H1 (cell line): ENCODE results near the gene LSM14B. TPM values are rescaled to one million over a fixed set of nuclear protein-coding genes. Genes with fewer than 3 reads are reported as not detected.
A peak's percentile ranks its signal among the peaks of the same experiment; 100 is the strongest.

Experiments used
- CTCF ChIA-PET: fragments of 300-600 bp; sonication (Branson Sonifier 250); formaldehyde crosslinking; loops from one replicate; lab custom pipeline; 2021; ENCODE audit not compliant: partially characterized antibody; lab: Charles Lee
- POLR2A ChIA-PET: fragments of 300-600 bp; sonication (Branson Sonifier 250); formaldehyde crosslinking; loops from one replicate; lab custom pipeline; 2021; ENCODE audit warnings: inconsistent platforms; ENCODE audit not compliant: partially characterized antibody; lab: Charles Lee
- DNase-seq, 2 experiments: peaks; one replicate each; pipeline versions ENCODE4 v3.0.0 to v3.0.0-alpha.2; 2010 to 2022; ENCODE audit warnings: low spot score in 2 of 2, low read depth in 1 of 2, mixed read lengths in 1 of 2
- FAIRE-seq: peaks from 2 replicates; lab custom pipeline; 2011; peaks lifted over from hg19 to GRCh38; lab: Jason Lieb, UNC
- H2AFZ ChIP-seq: 2 replicates; pipeline ENCODE4 v1.8.1; 2012; ENCODE audit warnings: low read length, inconsistent platforms
- H2AK5ac ChIP-seq: 2 replicates; pipeline ENCODE4 v1.6.1; 2013; ENCODE audit warnings: low read depth, low read length
- H2BK120ac ChIP-seq: replicated peaks from 2 replicates; pipeline ENCODE3; 2013; ENCODE audit warnings: low read depth, low read length, inconsistent platforms
- H2BK12ac ChIP-seq: 2 replicates; pipeline ENCODE4 v1.6.1; 2013; ENCODE audit warnings: low read depth, low read length
- H2BK15ac ChIP-seq: 2 replicates; pipeline ENCODE4 v1.6.1; 2013; ENCODE audit warnings: low read length
- H2BK20ac ChIP-seq: 2 replicates; pipeline ENCODE4 v1.6.1; 2013; ENCODE audit warnings: low read length
- H2BK5ac ChIP-seq: 2 replicates; pipeline ENCODE4 v1.6.1; 2013; ENCODE audit warnings: low read depth, low read length
- H3K14ac ChIP-seq: 2 replicates; pipeline ENCODE4 v1.6.1; 2013; ENCODE audit warnings: inconsistent platforms; ENCODE audit not compliant: insufficient read length
- H3K18ac ChIP-seq: 2 replicates; pipeline ENCODE4 v1.6.1; 2013; ENCODE audit warnings: low read length; ENCODE audit errors: extremely low read depth
- H3K23ac ChIP-seq: 2 replicates; pipeline ENCODE4 v1.6.1; 2013; ENCODE audit warnings: inconsistent platforms; ENCODE audit not compliant: insufficient read length
- H3K23me2 ChIP-seq: 2 replicates; pipeline ENCODE4 v1.6.1; 2013; ENCODE audit warnings: low read depth, low read length
- H3K27ac ChIP-seq: 2 replicates; pipeline ENCODE4 v1.6.1; 2011; ENCODE audit warnings: low read depth, low read length, inconsistent platforms
- H3K27me3 ChIP-seq, 4 experiments: replicated peaks in 1 of 4; 1 replicate in 1 of 4; 2 replicates in 3 of 4; pipeline versions ENCODE4 v1.6.1 to v1.8.1; 2011 to 2013; ENCODE audit warnings: low read length in 3 of 4, mild to moderate bottlenecking in 3 of 4, inconsistent platforms in 2 of 4, mixed read lengths in 2 of 4, moderate library complexity in 1 of 4; ENCODE audit not compliant: control insufficient read depth in 3 of 4, insufficient read depth in 3 of 4; ENCODE audit errors: extremely low read depth in 1 of 4
- H3K36me3 ChIP-seq, 4 experiments: 2 replicates each; pipeline versions ENCODE4 v1.6.1 to v1.8.1; 2011 to 2013; ENCODE audit warnings: mild to moderate bottlenecking in 4 of 4, low read length in 3 of 4, moderate library complexity in 2 of 4, control low read depth in 1 of 4, inconsistent platforms in 1 of 4; ENCODE audit not compliant: insufficient read depth in 4 of 4, control insufficient read depth in 2 of 4
- H3K4ac ChIP-seq: replicated peaks from 2 replicates; pipeline ENCODE3; 2013; ENCODE audit warnings: low read length, low read depth, mixed read lengths, inconsistent platforms; ENCODE audit not compliant: insufficient read length
- H3K4me1 ChIP-seq, 4 experiments: replicated peaks in 1 of 4; 1 replicate in 1 of 4; 2 replicates in 3 of 4; pipeline versions ENCODE4 v1.6.1 to v1.8.1; 2011 to 2013; ENCODE audit warnings: low read length in 3 of 4, inconsistent platforms in 2 of 4, mixed read lengths in 1 of 4; ENCODE audit not compliant: insufficient read depth in 4 of 4, control insufficient read depth in 3 of 4
- H3K4me2 ChIP-seq, 2 experiments: 2 replicates each; pipeline versions ENCODE4 v1.6.1 to v1.8.1; 2011 to 2013; ENCODE audit warnings: low read depth in 2 of 2, low read length in 2 of 2, control low read depth in 1 of 2, inconsistent platforms in 1 of 2, mild to moderate bottlenecking in 1 of 2; ENCODE audit not compliant: insufficient read depth in 1 of 2
- H3K4me3 ChIP-seq, 4 experiments: fragments of 200-600, 300-600 bp in 1 of 4; sonication (generic), shearing (Covaris generic), sonication (Bioruptor Twin) in 1 of 4; 2 replicates each; pipeline versions ENCODE4 v1.5.1 to v1.8.1; 2011 to 2016; ENCODE audit warnings: low read length in 4 of 4, low read depth in 3 of 4, control low read depth in 2 of 4, inconsistent platforms in 2 of 4, mild to moderate bottlenecking in 2 of 4, mixed read lengths in 1 of 4, moderate library complexity in 1 of 4; ENCODE audit not compliant: insufficient read depth in 2 of 4; ENCODE audit errors: extremely low read depth in 1 of 4
- H3K56ac ChIP-seq: replicated peaks from 2 replicates; pipeline ENCODE3; 2013; ENCODE audit warnings: low read depth, mild to moderate bottlenecking, mixed read lengths, low read length, inconsistent platforms; ENCODE audit not compliant: insufficient read length
- H3K79me1 ChIP-seq: 2 replicates; pipeline ENCODE4 v1.6.1; 2013; ENCODE audit warnings: low read depth, low read length, control low read depth
- H3K79me2 ChIP-seq, 2 experiments: 2 replicates each; pipeline versions ENCODE4 v1.6.1 to v1.8.1; 2012 to 2013; ENCODE audit warnings: low read length in 2 of 2, mild to moderate bottlenecking in 2 of 2, inconsistent platforms in 1 of 2; ENCODE audit not compliant: insufficient read depth in 2 of 2, control insufficient read depth in 1 of 2
- H3K9ac ChIP-seq, 4 experiments: replicated peaks in 1 of 4; 1 replicate in 1 of 4; 2 replicates in 3 of 4; pipeline versions ENCODE4 v1.6.1 to v1.8.1; 2011 to 2013; ENCODE audit warnings: low read depth in 3 of 4, low read length in 3 of 4, control low read depth in 2 of 4, mild to moderate bottlenecking in 2 of 4, moderate library complexity in 2 of 4, inconsistent platforms in 1 of 4; ENCODE audit errors: extremely low read depth in 1 of 4
- H3K9me3 ChIP-seq, 2 experiments: 2 replicates each; pipeline versions ENCODE4 v1.6.1 to v1.8.1; 2012 to 2013; ENCODE audit warnings: mild to moderate bottlenecking in 2 of 2, moderate library complexity in 2 of 2, control low read depth in 1 of 2, inconsistent platforms in 1 of 2, low read depth in 1 of 2, low read length in 1 of 2, mixed read lengths in 1 of 2; ENCODE audit not compliant: insufficient read depth in 2 of 2
- H4K20me1 ChIP-seq, 2 experiments: replicated peaks in 1 of 2; 2 replicates each; pipeline versions ENCODE3 to v1.8.1; 2011 to 2013; ENCODE audit warnings: inconsistent platforms in 2 of 2, low read length in 2 of 2, mild to moderate bottlenecking in 1 of 2; ENCODE audit not compliant: insufficient read depth in 2 of 2, control insufficient read depth in 1 of 2
- H4K5ac ChIP-seq: 2 replicates; pipeline ENCODE4 v1.6.1; 2013; ENCODE audit warnings: low read length, low read depth, mixed read lengths, inconsistent platforms; ENCODE audit not compliant: insufficient read length
- H4K8ac ChIP-seq: 2 replicates; pipeline ENCODE4 v1.8.0; 2013; ENCODE audit warnings: mild to moderate bottlenecking, moderate library complexity, low read length, inconsistent platforms; ENCODE audit not compliant: insufficient read depth; ENCODE audit errors: extremely low read depth
- H4K91ac ChIP-seq: replicated peaks from 2 replicates; pipeline ENCODE3; 2013; ENCODE audit warnings: low read length, mixed read lengths, inconsistent platforms; ENCODE audit not compliant: insufficient read length
- BACH1 ChIP-seq: IDR thresholded peaks from 2 replicates; pipeline ENCODE4 v1.6.1; 2012; ENCODE audit warnings: low read length, improper control_type of control experiment
- NRF1 ChIP-seq: IDR thresholded peaks from 2 replicates; pipeline ENCODE4 v1.6.1; 2011; ENCODE audit warnings: mild to moderate bottlenecking, low read depth, low read length, improper control_type of control experiment
- WGBS, 2 experiments: shearing (Covaris generic) in 1 of 2; methylation state at CpG; one replicate each; pipeline versions ENCODE4 v1.1.6 to v1.1.7; 2013 to 2015; ENCODE audit warnings: low lambda C conversion rate in 2 of 2, mixed read lengths in 2 of 2, inconsistent platforms in 1 of 2, low coverage in 1 of 2, missing lambda C conversion rate in 1 of 2; ENCODE audit not compliant: insufficient replicate concordance in 2 of 2, insufficient coverage in 1 of 2, insufficient read length in 1 of 2; ENCODE audit errors: extremely low coverage in 1 of 2, missing lambda C conversion rate in 1 of 2; 5-methylcytosine and 5-hydroxymethylcytosine counted together
- polyA plus RNA-seq, 7 experiments: library from polyadenylated mRNA; depleted of rRNA in 3 of 7; stranded (reverse) in 5 of 7; unstranded in 2 of 7; fragments of >200 nt in 5 of 7; fragments of 200-250 nt in 2 of 7; gene quantifications; 1 replicate in 5 of 7; 2 replicates in 1 of 7; 4 replicates in 1 of 7; pipeline versions ENCODE4 v1.2.1 to v1.2.3, GENCODE V29; 2011 to 2013; ENCODE audit warnings: missing spikeins in 2 of 7, mixed read lengths in 2 of 7
- total RNA-seq: library from RNA; stranded (reverse); fragmentation: NEBNext Ultra II Directional; extraction: Animal tissue kit (Norgen Biotek cat#: 25700); gene quantifications from 2 replicates; pipeline ENCODE4 v1.2.1, GENCODE V29; 2021

LSM14B gene
- total and polyA plus RNA-seq, 2 of the 8 experiments (the other 6 are each of a cell fraction or from before 2014, with no cell fraction given), result 58.3 to 65.6 TPM

- Histone ChIP-seq H3K4me2 (no peak overlapping the region), H2BK20ac (no peak overlapping the region), H3K56ac (no peak overlapping the region), H3K18ac (no peak overlapping the region), H3K27me3 (peaks cover 0 to 2% (median 0%) of the 10 kb centered on the region in 4 experiments; a peak in 2 of 7 replicates), H2BK120ac (no peak overlapping the region), H3K27ac (no peak overlapping the region), H4K8ac (no peak overlapping the region), H2AK5ac (peak overlapping the region; percentile 67; the same call in 1 of the 2 replicates), H2BK15ac (no peak overlapping the region), H3K9ac (no peak overlapping the region), H2BK12ac (no peak overlapping the region), H3K36me3 (no peaks in the 10 kb centered on the region), H3K79me2 (no peaks in the 10 kb centered on the region), H3K14ac (no peak overlapping the region), H3K4me3 (no peak overlapping the region), H4K91ac (peak overlapping the region; percentile 26), H3K23ac (no peak overlapping the region), H2BK5ac (no peak overlapping the region), H3K9me3 (no peaks in the 10 kb centered on the region), H3K79me1 (no peaks in the 10 kb centered on the region), H3K4me1 (peaks cover 0 to 3% (median 0%) of the 10 kb centered on the region in 4 experiments; a peak in 1 of 7 replicates), H3K23me2 (peaks cover 2% of the 10 kb centered on the region; the same call in 1 of the 2 replicates), H4K5ac (no peak overlapping the region), H2AFZ (no peak overlapping the region), H4K20me1 (peaks cover 0 to 5% of the 10 kb centered on the region in 2 experiments), H3K4ac (no peak overlapping the region)
- TF ChIP-seq NRF1 (no peak), BACH1 (peak; percentile 57)
- CTCF ChIA-PET, result interaction anchor here (1.7 kb wide), 1 partner anchor 68 kb away, joined by 3 read pairs; no protein-coding TSS in a partner anchor
- DNase-seq (no peak), FAIRE-seq (no peak)
- WGBS, 2 experiments, result 90% methylated on average over 15 of the region's 15 CpGs; no CpG with 5 or more reads in 1 of the 2 experiments
- POLR2A ChIA-PET, result interaction anchor here (1.0 to 1.9 kb wide), 3 partner anchors 18 to 33 kb away, joined by 4 to 8 read pairs (median 7); partner anchors contain the start of gene LSM14B
These were observed 33.8 kb upstream of the LSM14B start for GRCh38 chr20:62088258-62089127.
